Pulmonary artery endothelial cell (primary cell): Measurements from ENCODE around the gene TRAF3IP1. TPM values are rescaled to one million over a fixed set of nuclear protein-coding genes. Genes with fewer than 3 reads are reported as not detected.
"Not testable (repeated sequence)": the region's sequence is repeated elsewhere in the genome, so short reads cannot be mapped to it uniquely, and the experiment has no call there.

ENCODE experiments used
- DNase-seq: peaks from one replicate; pipeline ENCODE4 v3.0.0-alpha.2; 2011; ENCODE audit warnings: low read depth, low spot score
- total RNA-seq: library from RNA; depleted of rRNA; stranded (reverse); fragments of >200 nt; gene quantifications from 2 replicates; pipeline ENCODE4 v1.2.3, GENCODE V29; 2014

The TRAF3IP1 gene
- total RNA-seq, 1 donor from 2014 or later, result 10.8 TPM

- DNase-seq, result no peak
Observed at GRCh38 chr2:238306672-238306998, 13.7 kb upstream of the TRAF3IP1 start.

DNA sequence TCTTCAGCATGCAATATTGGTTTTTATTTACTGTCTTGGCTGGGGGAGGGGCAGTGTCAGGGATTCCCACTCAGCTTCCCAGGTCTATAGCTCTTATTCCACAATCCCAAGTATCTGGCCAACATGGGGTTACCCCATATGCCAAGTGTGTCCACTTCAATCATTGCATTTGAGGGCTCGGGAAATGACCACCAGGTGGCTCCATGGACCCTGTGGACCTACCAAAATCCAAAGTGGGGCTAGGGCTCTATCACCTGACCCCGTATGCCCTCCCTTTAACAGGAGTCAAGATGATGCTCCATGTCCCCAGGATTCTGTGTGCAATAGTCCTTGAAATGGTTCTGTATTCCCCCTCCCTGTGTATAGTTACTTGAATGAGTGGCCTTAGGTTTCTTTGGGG is 12.1 kb upstream of the TRAF3IP1 start:
- DNase-seq, result no peak

DNA sequence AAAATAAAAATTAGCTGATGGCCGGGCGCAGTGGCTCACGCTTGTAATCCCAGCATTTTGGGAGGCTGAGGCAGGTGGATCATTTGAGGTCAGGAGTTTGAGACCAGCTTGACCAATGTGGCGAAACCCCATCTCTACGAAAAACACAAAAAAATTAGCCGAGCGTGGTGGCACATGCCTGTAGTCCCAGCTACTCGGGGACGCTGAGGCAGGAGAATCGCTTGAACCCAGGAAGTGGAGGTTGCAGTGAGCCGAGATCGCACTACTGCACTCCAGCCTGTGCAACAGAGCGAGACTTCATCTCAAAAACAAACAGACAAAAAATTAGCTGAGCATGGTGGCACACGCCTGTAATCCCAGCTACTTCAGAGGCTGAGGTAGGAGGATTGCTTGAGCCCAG is 9.6 kb upstream of the TRAF3IP1 start:
- not testable (repeated sequence) for DNase-seq

GRCh38 chr2:238313289-238313990 is 6.9 kb upstream of the TRAF3IP1 start:
- DNase-seq, result no peak

DNA sequence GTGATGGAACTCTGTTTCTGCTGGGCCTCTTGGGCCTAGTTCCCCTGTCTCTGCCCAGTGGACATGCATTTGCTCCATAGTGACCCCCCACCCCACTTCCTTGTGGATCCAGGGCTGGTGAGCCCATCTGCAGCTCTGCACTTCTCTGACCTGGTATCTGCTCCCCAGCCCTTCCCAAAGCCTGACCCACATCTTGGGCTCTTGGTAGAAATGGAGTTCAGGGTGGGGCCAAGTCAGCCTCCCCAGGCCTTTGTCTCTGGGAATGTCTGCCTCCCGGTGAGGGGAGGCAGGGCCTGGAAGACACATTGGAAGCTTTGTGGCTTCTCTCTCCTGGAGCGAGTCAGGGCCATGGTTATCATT is 6.3 kb upstream of the TRAF3IP1 start:
- DNase-seq, result no peak

- DNase-seq, result no peak
Observed at GRCh38 chr2:238314576-238314975, 5.7 kb upstream of the TRAF3IP1 start.

DNA sequence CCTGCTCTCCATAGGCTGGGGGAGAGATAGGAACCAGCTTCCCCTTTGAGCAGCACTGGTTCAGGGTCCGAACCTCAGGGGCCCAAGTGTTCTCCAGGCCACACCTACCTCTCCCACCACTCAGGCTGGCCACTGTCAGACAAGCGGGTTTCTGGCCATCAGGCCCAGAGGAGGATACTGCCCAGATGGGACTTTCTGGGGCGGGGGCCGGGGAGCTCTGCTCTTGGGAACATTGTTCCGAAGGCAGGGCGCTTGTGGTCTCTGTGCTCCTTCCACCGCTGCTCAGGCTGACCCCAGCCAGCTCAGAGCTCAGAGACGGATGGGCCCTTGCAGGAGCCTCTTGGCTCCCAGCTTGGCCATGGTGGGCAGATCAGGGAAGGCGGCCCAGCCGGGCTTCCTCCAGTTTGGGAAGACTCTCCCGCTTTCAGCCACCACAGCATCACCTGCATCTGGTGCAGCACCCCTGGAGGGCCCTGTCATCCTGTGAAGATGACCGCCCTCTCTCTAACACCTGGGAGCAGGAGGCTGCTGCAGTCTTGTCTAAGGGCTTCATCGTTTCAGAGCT is 5.2 kb upstream of the TRAF3IP1 start:
- no peak for DNase-seq

GRCh38 chr2:238320648-238321281 is 447 bp downstream of the TRAF3IP1 start:
- DNase-seq, result no peak

GRCh38 chr2:238321467-238321866 is 1.1 kb downstream of the TRAF3IP1 start:
- DNase-seq, result no peak

GRCh38 chr2:238322001-238322411 is 1.7 kb downstream of the TRAF3IP1 start:
- no peak for DNase-seq

DNA sequence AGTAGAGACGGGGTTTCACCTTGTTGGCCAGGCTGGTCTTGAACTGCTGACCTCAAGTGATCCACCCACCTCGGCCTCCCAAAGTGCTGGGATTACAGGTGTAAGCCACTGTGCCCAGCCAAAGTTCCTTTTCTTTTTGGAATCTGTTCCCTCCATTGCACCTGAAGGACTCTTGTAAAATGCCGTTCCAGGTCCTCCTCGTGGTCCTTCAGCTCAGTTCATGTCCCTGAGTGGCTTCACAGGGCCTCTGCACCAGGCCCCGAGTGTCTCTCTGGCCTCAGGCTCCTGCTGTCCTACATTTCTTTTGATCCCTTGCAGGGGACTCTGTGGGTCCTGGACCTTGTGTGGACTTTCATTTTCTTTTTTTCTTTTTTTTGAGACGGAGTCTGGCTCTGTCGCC is 3.9 kb downstream of the TRAF3IP1 start:
- DNase-seq, result not testable (repeated sequence)

- no peak for DNase-seq
Observed at GRCh38 chr2:238325694-238326093, 5.4 kb downstream of the TRAF3IP1 start.

DNA sequence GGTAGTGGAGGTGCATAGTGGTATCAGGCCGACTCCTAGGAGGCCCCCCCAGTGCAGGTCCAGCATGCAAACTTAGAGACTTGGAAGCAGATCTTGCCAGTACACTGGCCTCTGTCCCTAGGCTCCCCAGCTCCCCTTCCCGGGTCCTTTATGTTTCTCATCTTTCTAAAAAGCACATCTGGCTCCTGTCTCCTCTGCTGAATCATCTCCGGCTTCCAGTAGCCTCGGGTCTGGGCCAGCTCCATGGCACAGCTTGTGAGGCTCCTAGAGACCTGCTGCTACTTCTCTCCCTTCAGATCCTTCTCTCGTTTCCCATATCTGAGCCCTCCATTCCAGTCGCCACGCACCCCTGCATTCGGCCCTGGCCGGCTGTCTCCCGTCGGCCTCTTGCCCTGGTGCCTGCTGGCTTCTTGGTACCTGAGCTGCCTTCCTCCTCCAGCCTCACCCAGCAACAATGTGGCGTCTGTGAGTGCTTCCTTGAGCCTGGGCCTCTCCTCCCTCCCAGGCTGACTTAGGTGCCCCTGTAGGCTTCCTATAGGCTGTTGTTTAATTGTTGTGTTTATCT is 6.6 kb downstream of the TRAF3IP1 start:
- DNase-seq, result no peak

DNA sequence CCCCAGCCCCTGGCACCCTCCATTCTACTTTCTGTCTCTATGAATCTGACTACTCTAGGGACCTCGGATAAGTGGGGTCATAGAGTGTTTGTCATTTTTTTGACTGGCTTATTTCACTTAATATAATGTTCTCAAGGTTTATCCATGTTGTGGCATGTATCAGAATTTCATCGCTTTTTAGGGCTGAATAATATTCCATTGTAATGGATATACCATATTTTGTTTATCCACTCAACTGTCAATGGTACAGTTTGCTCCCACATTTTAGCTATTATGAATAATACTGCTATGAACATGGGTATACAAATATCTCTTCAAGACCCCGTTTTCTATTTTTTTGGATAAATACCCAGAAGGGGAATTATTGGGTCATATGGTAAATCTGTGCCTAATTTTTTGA is 7.4 kb downstream of the TRAF3IP1 start:
- DNase-seq, result no peak

DNA sequence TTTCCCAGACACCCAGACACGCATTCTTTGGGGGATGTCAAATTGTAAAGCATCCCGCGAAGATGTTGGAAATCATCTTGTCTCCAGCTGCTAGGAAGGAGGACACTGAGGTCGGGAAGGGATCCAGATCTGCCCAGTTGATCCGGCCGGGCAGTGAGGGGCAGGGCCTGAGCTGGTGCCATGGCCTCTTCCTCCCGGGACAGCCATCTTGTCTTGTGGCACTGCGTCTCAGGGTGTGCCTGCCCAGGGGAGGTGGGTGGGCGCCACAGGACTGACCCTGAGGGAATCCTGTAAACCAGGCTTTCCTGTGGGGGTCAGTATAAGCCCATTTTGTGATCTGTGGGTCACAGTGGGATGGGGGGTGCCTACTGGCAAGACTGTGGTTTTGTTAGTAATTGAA is 10.1 kb downstream of the TRAF3IP1 start:
- no peak for DNase-seq

DNA sequence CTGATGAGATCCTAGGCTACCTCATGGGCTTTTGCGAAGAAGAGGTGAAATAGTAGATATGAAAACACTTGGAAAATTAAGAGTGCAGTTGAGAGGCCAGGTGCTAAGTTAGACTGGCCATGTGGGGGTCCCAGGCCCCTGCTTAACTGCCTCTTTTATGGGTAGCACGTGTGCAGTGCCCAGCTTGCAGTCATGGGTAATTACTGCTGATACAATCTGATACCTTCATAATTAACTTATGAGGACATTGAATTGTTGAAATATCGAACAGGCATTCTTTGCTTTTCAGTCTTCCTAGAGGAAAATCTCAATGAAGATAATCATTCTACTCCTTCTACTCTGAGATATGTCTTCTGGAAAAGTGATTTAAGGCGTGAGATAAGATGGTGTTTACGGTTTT is 11.6 kb downstream of the TRAF3IP1 start:
- no peak for DNase-seq

- no peak for DNase-seq
Observed at GRCh38 chr2:238334885-238335284, 14.6 kb downstream of the TRAF3IP1 start.

DNA sequence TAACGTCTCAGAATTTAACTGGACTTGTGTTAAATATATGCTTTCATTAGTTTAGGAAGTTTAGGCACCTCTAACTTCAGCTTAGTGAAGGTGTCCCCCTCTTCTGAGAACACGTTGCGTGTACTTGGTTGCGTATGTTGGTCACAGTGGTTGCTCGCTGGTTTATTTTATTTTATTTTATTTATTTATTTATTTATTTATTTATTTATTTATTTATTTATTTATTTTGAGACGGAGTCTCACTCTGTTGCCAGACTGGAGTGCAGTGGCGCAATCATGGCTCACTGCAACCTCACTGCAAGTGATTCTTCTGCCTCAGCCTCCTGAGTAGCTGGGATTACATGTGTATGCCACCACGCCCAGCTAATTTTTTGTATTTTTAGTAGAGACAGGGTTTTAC is 15.3 kb downstream of the TRAF3IP1 start:
- DNase-seq, result not testable (repeated sequence)

DNA sequence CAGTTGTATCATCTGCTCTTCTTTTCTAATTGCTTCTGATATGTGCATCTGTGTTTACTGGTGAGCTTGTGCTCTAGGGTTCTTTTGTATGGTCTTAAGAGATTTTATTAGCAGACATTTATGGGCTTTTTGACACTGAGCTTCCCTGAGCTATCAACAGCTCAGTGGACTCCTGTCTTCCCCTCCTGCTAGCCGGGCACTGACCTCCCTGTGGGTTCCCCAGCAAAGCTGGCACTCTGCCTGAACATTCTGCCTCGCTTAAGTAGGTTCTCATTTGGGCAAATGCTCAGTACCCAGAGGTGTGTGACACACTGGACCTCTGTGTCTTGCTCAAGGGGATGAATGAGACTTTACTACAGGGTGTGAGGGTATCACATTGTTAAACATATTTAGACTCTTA is 15.8 kb downstream of the TRAF3IP1 start:
- DNase-seq, result no peak

GRCh38 chr2:238336793-238337444 is 16.6 kb downstream of the TRAF3IP1 start:
- DNase-seq, result no peak

DNA sequence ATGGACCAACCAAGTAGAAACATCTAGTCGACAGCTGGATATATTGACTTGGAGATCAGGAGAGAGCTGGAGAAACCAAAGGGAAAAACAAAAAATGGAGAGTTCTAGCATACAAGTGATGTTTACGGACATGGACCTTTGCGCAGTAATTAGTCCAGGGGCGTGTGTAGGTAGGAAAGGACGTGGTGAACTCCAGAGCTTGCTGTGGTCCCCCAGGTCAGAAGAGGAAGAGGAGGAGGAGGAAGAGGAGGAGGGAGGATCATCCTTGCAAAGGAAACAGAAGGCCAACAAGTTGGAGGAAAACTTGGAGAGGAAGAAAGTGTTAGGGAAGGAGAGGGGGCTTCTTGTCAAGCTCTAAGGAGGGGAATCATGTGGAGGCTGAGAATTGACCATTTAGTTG is 17.5 kb downstream of the TRAF3IP1 start:
- no peak for DNase-seq

DNA sequence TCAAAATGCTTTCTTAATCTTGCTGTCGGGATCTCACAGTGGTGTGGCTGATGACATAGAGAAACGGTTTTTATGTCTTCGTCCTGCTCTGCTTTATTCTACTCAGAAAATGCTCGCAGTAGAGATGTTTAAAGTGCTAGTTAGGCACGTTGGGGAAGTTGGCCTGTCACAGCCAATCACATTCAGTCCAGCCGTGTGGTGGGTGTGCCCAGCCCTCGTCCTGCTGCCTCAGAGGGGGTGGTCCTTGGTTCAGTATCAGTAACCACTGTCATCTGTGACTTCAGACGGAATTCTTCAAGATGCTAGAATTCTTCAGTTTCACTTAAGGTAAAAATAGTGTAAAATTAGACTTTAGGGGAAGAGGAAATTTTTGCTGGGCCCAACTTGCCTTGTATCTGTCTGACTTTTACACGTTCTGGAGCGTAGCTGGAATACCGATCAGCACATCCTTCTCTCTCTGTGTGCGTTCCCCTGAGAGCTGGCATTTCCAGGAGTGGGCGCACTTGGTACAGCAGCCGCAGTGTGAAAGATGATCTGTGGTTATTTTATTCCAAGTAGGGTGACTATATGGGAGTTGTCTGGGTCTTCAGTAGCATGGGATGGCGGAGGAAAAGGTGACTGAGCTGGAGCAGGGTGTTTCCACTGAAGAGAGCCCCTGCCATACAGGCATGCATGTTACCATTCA is 18.5 kb downstream of the TRAF3IP1 start:
- DNase-seq, result no peak
